HG03460 (cell line): Measurements from ENCODE around the gene DACH1.

Source experiments
- ATAC-seq: cut with Tn5 transposase; IDR thresholded peaks from one replicate; pipeline ENCODE4 v1.9.1; 2021; ENCODE audit not compliant: unreplicated experiment

The DACH1 gene

DNA sequence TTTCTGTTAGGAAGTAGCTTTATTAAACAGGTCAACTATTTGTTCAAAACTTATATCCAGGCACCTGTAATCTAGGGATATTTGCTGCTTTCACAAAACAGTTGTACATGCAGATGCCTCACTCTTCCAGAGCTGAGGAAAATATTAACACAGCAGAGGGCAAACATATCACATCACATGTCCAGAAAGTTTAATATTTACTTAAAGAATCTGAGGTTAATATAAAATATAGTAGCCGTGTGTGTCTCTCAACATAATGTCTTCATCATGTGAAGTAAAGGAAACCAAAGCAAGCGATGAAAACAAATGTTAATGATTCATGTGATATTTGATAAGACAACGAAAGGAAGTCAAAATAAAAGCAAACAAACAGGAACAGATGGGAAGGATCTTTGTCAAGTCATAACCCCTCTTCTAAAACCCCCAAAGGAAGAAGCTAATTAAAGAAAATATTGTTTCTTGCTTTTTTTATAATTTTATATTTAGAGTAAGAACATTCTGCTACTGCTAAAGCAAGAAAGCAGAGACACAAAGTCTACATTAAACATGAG lies 418.8 kb downstream of the DACH1 start:
- ATAC-seq: no peak

DNA sequence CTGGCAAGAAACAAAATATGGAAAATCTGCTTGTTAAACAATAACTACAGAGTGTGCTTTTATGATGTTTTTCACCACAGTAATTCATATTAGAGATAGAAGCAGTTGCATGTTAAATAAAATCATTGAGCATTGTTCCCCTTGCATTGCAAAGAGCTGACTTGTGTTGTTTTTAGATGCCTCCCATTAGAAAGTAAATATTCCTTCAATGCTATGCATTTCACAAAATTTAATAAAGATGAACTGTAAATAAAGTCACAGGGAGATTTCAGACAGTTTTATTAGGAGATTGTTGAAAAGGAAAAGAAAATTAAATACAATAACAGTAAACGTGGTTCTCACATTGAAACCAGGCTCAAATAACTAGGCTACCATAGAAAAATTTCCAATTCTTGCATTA lies 429.3 kb downstream of the DACH1 start:
- ATAC-seq: no peak

DNA sequence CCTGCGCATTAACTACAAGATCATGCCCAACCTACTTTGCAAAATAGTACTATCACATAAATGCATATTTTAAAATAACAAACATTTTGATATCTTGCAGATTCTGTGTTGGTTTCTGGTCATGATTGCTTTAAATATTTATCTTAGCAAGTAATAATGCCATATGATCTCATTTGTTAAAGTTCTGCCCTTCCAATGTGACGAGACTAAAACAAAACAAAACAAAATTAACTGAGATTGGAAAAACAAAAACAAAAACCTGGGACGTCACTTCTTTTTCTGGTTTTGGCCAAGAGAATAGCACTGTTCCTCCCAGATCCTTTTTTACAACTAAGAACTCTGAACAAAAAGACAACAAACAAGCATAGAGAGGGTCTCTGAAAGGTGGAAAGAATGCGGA lies 436.3 kb downstream of the DACH1 start:
- ATAC-seq: no peak

DNA sequence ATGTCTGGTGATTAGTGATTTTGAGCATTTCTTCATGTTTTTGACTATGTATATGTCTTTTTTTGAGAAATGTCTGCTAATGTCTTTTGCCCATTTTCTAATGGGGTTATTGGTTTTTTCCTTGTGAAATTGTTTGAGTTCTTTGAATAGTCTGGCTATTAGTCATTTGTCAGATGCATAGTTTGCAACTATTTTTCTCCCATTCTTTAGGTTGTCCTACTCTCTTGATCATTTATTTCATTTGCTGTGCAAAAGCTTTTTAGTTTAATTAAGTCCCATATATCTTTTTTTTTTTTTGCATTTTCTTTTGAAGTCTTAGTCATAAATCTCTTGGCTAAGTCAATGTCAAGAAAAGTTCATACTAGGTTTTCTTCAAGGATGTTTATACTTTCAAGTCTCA lies 449.8 kb downstream of the DACH1 start:
- no peak for ATAC-seq

DNA sequence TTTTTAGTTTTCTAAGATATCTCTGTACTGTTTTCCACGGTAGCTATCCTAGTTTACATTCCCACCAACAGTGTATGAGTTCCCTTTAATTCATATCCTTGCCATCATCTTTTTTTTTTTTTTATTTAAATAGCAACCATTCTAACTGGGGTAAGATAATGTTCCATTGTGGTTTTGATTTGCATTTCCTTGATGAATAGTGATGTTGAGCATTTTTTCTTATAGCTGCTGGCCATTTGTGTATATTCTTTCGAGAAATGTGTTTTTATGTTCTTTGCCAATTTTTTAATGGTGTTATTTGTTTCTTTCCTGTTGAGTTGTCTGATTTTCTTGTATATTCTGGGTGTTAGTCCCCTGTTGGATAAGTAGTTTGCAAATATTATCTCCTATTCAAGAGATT lies 454.8 kb downstream of the DACH1 start:
- no peak for ATAC-seq

DNA sequence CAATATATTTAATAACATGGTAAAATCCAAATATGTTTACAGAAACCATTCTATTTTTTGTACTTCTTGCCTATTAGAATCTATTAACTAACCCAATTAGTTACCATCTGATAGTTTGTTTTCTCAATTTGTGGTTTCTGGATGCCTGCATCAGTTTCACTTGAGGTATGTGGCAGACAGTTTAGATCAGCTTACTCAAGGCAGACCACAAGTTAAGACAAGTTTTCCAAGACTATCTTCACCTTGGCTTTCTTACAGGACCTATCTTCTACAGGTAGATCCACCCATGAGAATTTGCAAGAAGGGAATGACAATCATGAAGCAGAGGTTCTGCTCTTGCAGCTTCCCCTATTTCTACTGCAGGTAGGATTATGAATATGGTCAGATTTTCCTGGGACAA lies 458.6 kb downstream of the DACH1 start:
- ATAC-seq: no peak

DNA sequence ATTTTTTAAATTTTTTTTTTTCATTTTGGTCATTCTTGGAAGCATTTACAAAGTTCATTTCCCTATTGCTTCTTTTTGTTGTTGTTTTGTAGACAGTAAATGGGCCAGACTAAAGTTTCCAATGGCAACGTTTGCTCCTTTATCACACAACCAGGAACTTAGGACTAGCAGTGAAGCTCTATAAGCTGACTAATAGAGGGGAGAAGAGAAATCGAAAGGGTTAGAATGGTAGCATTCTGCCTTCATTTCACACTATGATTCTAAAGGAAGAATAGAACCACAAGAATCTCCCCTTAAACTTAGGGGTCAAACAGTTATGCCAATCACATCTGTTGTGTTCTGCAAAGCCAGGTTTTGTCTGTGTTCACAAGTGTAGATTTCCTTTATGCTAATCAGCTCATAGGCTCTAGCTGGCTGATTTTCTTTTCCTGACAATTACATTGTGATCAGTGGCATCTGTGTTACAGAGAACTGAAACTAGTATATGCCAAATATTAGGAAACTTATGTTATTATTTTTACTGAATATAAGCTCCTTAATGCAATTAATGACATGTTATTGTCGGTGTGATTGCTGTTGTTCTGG lies 467.3 kb downstream of the DACH1 start:
- no peak for ATAC-seq

DNA sequence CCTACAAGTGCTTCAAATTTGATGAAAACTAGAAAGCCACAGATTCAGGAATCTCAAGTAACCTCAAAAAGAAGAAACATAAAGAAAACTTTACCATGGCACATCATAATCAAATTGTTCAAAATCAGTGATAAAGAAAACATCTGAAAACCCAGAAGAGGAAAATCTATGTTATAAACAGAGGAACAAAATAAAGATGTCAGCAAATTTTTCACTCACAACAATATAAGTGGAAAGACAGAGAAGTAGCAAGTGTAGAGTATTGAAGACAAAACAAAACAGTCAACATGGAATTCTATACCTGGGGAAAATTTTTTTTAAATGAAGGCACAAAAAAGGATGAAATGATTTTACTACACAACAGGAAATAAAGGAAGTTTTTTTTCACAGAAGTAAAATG lies 470.9 kb downstream of the DACH1 start:
- no peak for ATAC-seq

DNA sequence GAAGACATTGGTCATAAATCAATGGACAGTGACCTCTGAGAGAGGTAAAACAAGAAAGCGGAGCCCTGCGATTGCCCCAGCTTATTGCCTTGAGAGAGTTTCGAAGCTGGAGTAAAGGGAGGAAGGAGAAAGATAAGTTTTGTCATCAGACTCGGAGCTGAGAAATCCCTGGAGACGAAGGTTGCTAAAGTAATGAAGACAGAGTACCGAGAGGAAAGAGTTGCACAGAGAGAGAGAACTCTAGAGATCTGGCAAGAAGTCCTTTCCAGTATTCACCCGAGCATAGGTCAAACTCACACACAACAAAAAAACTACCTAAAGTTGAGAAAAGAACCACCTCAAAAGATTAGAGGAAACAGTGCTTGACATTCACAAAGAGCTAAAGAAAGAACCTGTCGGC lies 472.0 kb downstream of the DACH1 start:
- no peak for ATAC-seq

DNA sequence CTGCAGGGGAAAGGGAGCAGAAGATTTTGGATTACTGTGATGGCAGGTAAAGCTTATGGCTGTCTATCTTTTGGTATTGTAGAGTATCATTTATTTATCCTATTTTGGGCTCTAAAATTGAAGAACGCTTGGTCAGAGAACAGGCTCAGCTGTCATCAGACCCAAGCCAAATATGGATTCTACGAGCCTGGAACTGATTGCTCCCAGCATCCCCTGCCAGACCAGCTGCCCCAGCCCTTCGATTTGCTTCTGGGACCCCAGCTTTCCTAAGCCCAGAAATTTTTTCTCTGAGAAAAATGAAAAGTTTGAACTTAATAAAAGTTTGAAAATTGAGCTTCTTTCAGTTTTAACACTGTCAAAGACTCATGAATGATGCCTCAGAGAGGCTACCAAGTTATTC lies 472.8 kb downstream of the DACH1 start:
- ATAC-seq: no peak
